Measurements from ENCODE around the gene ACTR5.

Gene ACTR5

GRCh38 chr20:38714308-38714707 is 34.0 kb upstream of the ACTR5 start:
- H3K4me1 ChIP-seq (ENCODE audit: insufficient read depth, low read length): no peaks in the 10 kb centered on the region
- no peak for ATAC-seq (ENCODE audit: insufficient read depth, low read depth)
- H3K9me3 ChIP-seq (ENCODE audit: insufficient read depth, low read length, severe bottlenecking): no peaks in the 10 kb centered on the region
- H3K79me2 ChIP-seq (ENCODE audit: insufficient read depth, low read length): no peaks in the 10 kb centered on the region
- no peak overlapping the region for H2AFZ ChIP-seq (ENCODE audit: low read depth, low read length)
- H3K27me3 ChIP-seq (ENCODE audit: insufficient read depth, low read length, poor library complexity): peaks cover 20% of the 10 kb centered on the region
- no peak overlapping the region for H3K27ac ChIP-seq (ENCODE audit: low read length)
- no peak overlapping the region for H3K9ac ChIP-seq (ENCODE audit: low read depth, low read length)
- H3K36me3 ChIP-seq (ENCODE audit: insufficient read depth, low read length): no peaks in the 10 kb centered on the region
- TF ChIP-seq EZH2 (IDR thresholded peaks at IDR 0.05; ENCODE audit: borderline replicate concordance, low read depth, low read length, severe bottlenecking): no peak
- TF ChIP-seq CTCF (IDR thresholded peaks at IDR 0.05; ENCODE audit: borderline replicate concordance, extremely low read depth, low read length, poor library complexity, severe bottlenecking): no peak
- no peak overlapping the region for H3K4me3 ChIP-seq (ENCODE audit: low read depth in 1 of 2, low read length in 2 of 2)
- H3K4me2 ChIP-seq (ENCODE audit: insufficient read depth, low read length): no peak overlapping the region
- no peak for DNase-seq
- H4K20me1 ChIP-seq (ENCODE audit: insufficient read depth, low read length): no peaks in the 10 kb centered on the region

- H3K4me2 ChIP-seq (ENCODE audit: insufficient read depth, low read length): no peak overlapping the region
- no peaks in the 10 kb centered on the region for H3K9me3 ChIP-seq (ENCODE audit: insufficient read depth, low read length, severe bottlenecking)
- H3K36me3 ChIP-seq (ENCODE audit: insufficient read depth, low read length): no peaks in the 10 kb centered on the region
- H3K27ac ChIP-seq (ENCODE audit: low read length): no peak overlapping the region
- H3K4me1 ChIP-seq (ENCODE audit: insufficient read depth, low read length): no peaks in the 10 kb centered on the region
- no peaks in the 10 kb centered on the region for H3K79me2 ChIP-seq (ENCODE audit: insufficient read depth, low read length)
- DNase-seq (no peak), ATAC-seq (ENCODE audit: insufficient read depth, low read depth) (no peak)
- peaks cover 33% of the 10 kb centered on the region for H3K27me3 ChIP-seq (ENCODE audit: insufficient read depth, low read length, poor library complexity)
- no peaks in the 10 kb centered on the region for H4K20me1 ChIP-seq (ENCODE audit: insufficient read depth, low read length)
- H2AFZ ChIP-seq (ENCODE audit: low read depth, low read length): no peak overlapping the region
- H3K9ac ChIP-seq (ENCODE audit: low read depth, low read length): no peak overlapping the region
- no peak overlapping the region for H3K4me3 ChIP-seq (ENCODE audit: low read depth in 1 of 2, low read length in 2 of 2)
- TF ChIP-seq EZH2 (IDR thresholded peaks at IDR 0.05; ENCODE audit: borderline replicate concordance, low read depth, low read length, severe bottlenecking) (no peak), CTCF (IDR thresholded peaks at IDR 0.05; ENCODE audit: borderline replicate concordance, extremely low read depth, low read length, poor library complexity, severe bottlenecking) (no peak)
Observed at GRCh38 chr20:38715646-38716045, 32.6 kb upstream of the ACTR5 start.

GRCh38 chr20:38722683-38723016 is 25.6 kb upstream of the ACTR5 start:
- H3K9ac ChIP-seq (ENCODE audit: low read depth, low read length): no peak overlapping the region
- no peak overlapping the region for H2AFZ ChIP-seq (ENCODE audit: low read depth, low read length)
- H3K27ac ChIP-seq (ENCODE audit: low read length): no peak overlapping the region
- no peak overlapping the region for H3K4me2 ChIP-seq (ENCODE audit: insufficient read depth, low read length)
- H3K4me3 ChIP-seq (ENCODE audit: low read depth in 1 of 2, low read length in 2 of 2): no peak overlapping the region
- no peak for ATAC-seq (ENCODE audit: insufficient read depth, low read depth)
- H3K4me1 ChIP-seq (ENCODE audit: insufficient read depth, low read length): peaks cover 14% of the 10 kb centered on the region
- peaks cover 24% of the 10 kb centered on the region for H4K20me1 ChIP-seq (ENCODE audit: insufficient read depth, low read length)
- no peaks in the 10 kb centered on the region for H3K79me2 ChIP-seq (ENCODE audit: insufficient read depth, low read length)
- peaks cover 86% of the 10 kb centered on the region for H3K27me3 ChIP-seq (ENCODE audit: insufficient read depth, low read length, poor library complexity)
- H3K36me3 ChIP-seq (ENCODE audit: insufficient read depth, low read length): no peaks in the 10 kb centered on the region
- H3K9me3 ChIP-seq (ENCODE audit: insufficient read depth, low read length, severe bottlenecking): no peaks in the 10 kb centered on the region
- TF ChIP-seq EZH2 (IDR thresholded peaks at IDR 0.05; ENCODE audit: borderline replicate concordance, low read depth, low read length, severe bottlenecking): no peak
- TF ChIP-seq CTCF (IDR thresholded peaks at IDR 0.05; ENCODE audit: borderline replicate concordance, extremely low read depth, low read length, poor library complexity, severe bottlenecking): no peak
- DNase-seq: no peak
